Liver (tissue), 9 donors: ENCODE results near the gene RSPO4. TPM values are rescaled to one million over a fixed set of nuclear protein-coding genes. Genes with fewer than 3 reads are reported as not detected.

ENCODE experiments used
- DNase-seq: peaks from one replicate; pipeline ENCODE4 v3.0.0-alpha.2; 2017; ENCODE audit warnings: low spot score
- H3K27ac ChIP-seq, 2 donors: one replicate each; pipeline ENCODE4 v1.7.0; 2013; ENCODE audit warnings: inconsistent platforms in 2 of 2, low read length in 2 of 2, control low read depth in 1 of 2, low read depth in 1 of 2, mild to moderate bottlenecking in 1 of 2
- H3K27me3 ChIP-seq, 4 donors: one replicate each; pipeline versions ENCODE4 v1.6.1 to v1.7.0; 2013; ENCODE audit warnings: low read length in 3 of 4, inconsistent platforms in 1 of 4, mild to moderate bottlenecking in 1 of 4, moderate library complexity in 1 of 4; ENCODE audit not compliant: control insufficient read depth in 4 of 4, insufficient read depth in 4 of 4
- H3K36me3 ChIP-seq, 4 donors: one replicate each; pipeline versions ENCODE4 v1.6.1 to v1.7.0; 2013; ENCODE audit warnings: low read length in 3 of 4, mild to moderate bottlenecking in 3 of 4, low read depth in 1 of 4, moderate library complexity in 1 of 4; ENCODE audit not compliant: control insufficient read depth in 4 of 4, insufficient read depth in 3 of 4
- H3K4me1 ChIP-seq, 4 donors: one replicate each; pipeline versions ENCODE4 v1.6.1 to v1.7.0; 2013; ENCODE audit warnings: low read length in 3 of 4, mild to moderate bottlenecking in 3 of 4, moderate library complexity in 1 of 4; ENCODE audit not compliant: control insufficient read depth in 4 of 4, insufficient read depth in 4 of 4
- H3K4me3 ChIP-seq, 3 donors: one replicate each; pipeline versions ENCODE4 v1.6.1 to v1.7.0; 2013; ENCODE audit warnings: low read length in 3 of 3, control low read depth in 1 of 3, low read depth in 1 of 3, mild to moderate bottlenecking in 1 of 3
- H3K9ac ChIP-seq, 2 donors: one replicate each; pipeline ENCODE4 v1.7.0; 2013; ENCODE audit warnings: low read length in 2 of 2, mild to moderate bottlenecking in 2 of 2, moderate library complexity in 2 of 2, control low read depth in 1 of 2, low read depth in 1 of 2
- H3K9me3 ChIP-seq, 4 donors: one replicate each; pipeline versions ENCODE4 v1.6.1 to v1.7.0; 2013; ENCODE audit warnings: low read length in 3 of 4; ENCODE audit not compliant: control insufficient read depth in 4 of 4
- FOXA2 ChIP-seq: IDR thresholded peaks from 2 replicates; pipeline ENCODE4 v1.6.1; 2016; ENCODE audit warnings: antibody characterized with exemption
- HNF4A ChIP-seq, 2 donors: conservative IDR thresholded peaks; 2 replicates each; pipeline ENCODE4 v1.6.1; 2016; ENCODE audit warnings: antibody characterized with exemption in 2 of 2, mild to moderate bottlenecking in 2 of 2
- HNF4G ChIP-seq: IDR thresholded peaks from 2 replicates; pipeline ENCODE4 v1.6.1; 2016; ENCODE audit warnings: antibody characterized with exemption
- JUND ChIP-seq, 2 donors: IDR thresholded peaks; 2 replicates each; pipeline ENCODE4 v1.6.1; 2016; ENCODE audit warnings: antibody characterized with exemption in 2 of 2
- NR2F2 ChIP-seq: IDR thresholded peaks from 2 replicates; pipeline ENCODE4 v1.6.1; 2016; ENCODE audit warnings: antibody characterized with exemption
- RAD21 ChIP-seq, 2 donors: IDR thresholded peaks; 2 replicates each; pipeline ENCODE4 v1.6.1; 2016; ENCODE audit warnings: antibody characterized with exemption in 2 of 2, mild to moderate bottlenecking in 2 of 2
- RXRA ChIP-seq, 2 donors: IDR thresholded peaks; 2 replicates each; pipeline ENCODE4 v1.6.1; 2017 to 2018; ENCODE audit warnings: antibody characterized with exemption in 2 of 2, mild to moderate bottlenecking in 1 of 2
- SP1 ChIP-seq: IDR thresholded peaks from 2 replicates; pipeline ENCODE4 v1.6.1; 2018; ENCODE audit warnings: antibody characterized with exemption, mild to moderate bottlenecking
- TAF1 ChIP-seq: conservative IDR thresholded peaks from 2 replicates; pipeline ENCODE4 v1.6.1; 2016; ENCODE audit warnings: antibody characterized with exemption, mild to moderate bottlenecking
- YY1 ChIP-seq: IDR thresholded peaks from 2 replicates; pipeline ENCODE4 v1.6.1; 2016; ENCODE audit warnings: antibody characterized with exemption, mild to moderate bottlenecking
- WGBS: extraction: QIAGEN DNeasy Blood & Tissue Kit; methylation state at CpG from one replicate; pipeline ENCODE4 v1.1.7; 2013; 5-methylcytosine and 5-hydroxymethylcytosine counted together
- polyA plus RNA-seq, 2 donors: library from polyadenylated mRNA; stranded (reverse) in 1 of 2; unstranded in 1 of 2; fragments of 200-250 nt in 1 of 2; fragments of >200 nt in 1 of 2; fragmentation: Nextera tagmentation in 1 of 2; extraction: Ambion mirVana in 1 of 2; gene quantifications; one replicate each; pipeline versions ENCODE4 v1.2.1 to v1.2.3, GENCODE V29; 2013 to 2015
- total RNA-seq, 2 donors: library from RNA; depleted of rRNA; stranded (reverse); fragments of >200 nt; gene quantifications; one replicate each; pipeline ENCODE4 v1.2.3, GENCODE V29; 2014
- TF ChIP-seq, protein P1 (sequence below): IDR thresholded peaks from 2 replicates; pipeline ENCODE4 v1.6.1; 2016; ENCODE audit warnings: antibody characterized with exemption
- TF ChIP-seq, protein P2 (sequence below): IDR thresholded peaks from 2 replicates; pipeline ENCODE4 v1.6.1; 2016; ENCODE audit warnings: antibody characterized with exemption, mild to moderate bottlenecking
- TF ChIP-seq, protein P3 (sequence below): IDR thresholded peaks from 2 replicates; pipeline ENCODE4 v1.6.1; 2016; ENCODE audit warnings: antibody characterized with exemption
- TF ChIP-seq, protein P4 (sequence below): fragments of 150-350 bp; IDR thresholded peaks from 2 replicates; pipeline ENCODE4 v1.5.1; 2017; ENCODE audit warnings: improper control_type of control experiment, low read depth, low read length; ENCODE audit not compliant: missing input control
- donor health status: healthy.
- donor health status: healthy.
- donor health status: healthy.
- donor health status: healthy.
- donor health status: healthy.

The RSPO4 gene
- total and polyA plus RNA-seq, 4 donors: not detected

DNA sequence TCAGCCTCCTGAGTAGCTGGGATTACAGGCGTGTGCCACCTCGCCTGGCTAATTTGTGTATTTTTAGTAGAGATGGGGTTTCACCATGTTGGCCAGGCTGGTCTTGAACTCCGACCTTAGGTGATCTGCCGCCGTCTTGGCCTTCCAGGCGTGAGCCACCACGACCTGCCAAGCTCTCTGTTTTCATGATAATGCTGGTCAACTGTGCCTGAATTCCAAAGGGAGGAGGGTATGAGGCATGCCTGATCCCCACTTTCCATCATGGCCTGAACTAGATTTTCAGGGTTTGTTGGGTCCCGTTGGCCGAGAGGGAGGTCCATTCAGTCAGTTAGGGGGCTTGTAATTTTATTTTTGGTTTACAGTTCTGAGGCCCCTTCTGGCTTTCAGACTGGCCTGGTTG, 58.0 kb downstream of the RSPO4 start:
- Histone ChIP-seq H3K9ac (no peak overlapping the region), H3K27me3 (peaks cover 0 to 4% (median 1%) of the 10 kb centered on the region in 4 donors), H3K27ac (no peak overlapping the region), H3K4me3 (no peak overlapping the region), H3K4me1 (no peaks in the 10 kb centered on the region), H3K9me3 (no peaks in the 10 kb centered on the region), H3K36me3 (no peaks in the 10 kb centered on the region)
- TF ChIP-seq SP1 (no peak), NR2F2 (no peak), HNF4G (no peak), RXRA (IDR thresholded peaks at IDR 0.05) (no peak), FOXA2 (no peak), TAF1 (no peak), YY1 (no peak), JUND (IDR thresholded peaks at IDR 0.05) (no peak), HNF4A (conservative IDR thresholded peaks at IDR 0.05) (no peak), RAD21 (IDR thresholded peaks at IDR 0.05) (no peak)
- TF ChIP-seq, protein P1, sequence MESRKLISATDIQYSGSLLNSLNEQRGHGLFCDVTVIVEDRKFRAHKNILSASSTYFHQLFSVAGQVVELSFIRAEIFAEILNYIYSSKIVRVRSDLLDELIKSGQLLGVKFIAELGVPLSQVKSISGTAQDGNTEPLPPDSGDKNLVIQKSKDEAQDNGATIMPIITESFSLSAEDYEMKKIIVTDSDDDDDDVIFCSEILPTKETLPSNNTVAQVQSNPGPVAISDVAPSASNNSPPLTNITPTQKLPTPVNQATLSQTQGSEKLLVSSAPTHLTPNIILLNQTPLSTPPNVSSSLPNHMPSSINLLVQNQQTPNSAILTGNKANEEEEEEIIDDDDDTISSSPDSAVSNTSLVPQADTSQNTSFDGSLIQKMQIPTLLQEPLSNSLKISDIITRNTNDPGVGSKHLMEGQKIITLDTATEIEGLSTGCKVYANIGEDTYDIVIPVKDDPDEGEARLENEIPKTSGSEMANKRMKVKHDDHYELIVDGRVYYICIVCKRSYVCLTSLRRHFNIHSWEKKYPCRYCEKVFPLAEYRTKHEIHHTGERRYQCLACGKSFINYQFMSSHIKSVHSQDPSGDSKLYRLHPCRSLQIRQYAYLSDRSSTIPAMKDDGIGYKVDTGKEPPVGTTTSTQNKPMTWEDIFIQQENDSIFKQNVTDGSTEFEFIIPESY: no peak
- TF ChIP-seq, protein P2, sequence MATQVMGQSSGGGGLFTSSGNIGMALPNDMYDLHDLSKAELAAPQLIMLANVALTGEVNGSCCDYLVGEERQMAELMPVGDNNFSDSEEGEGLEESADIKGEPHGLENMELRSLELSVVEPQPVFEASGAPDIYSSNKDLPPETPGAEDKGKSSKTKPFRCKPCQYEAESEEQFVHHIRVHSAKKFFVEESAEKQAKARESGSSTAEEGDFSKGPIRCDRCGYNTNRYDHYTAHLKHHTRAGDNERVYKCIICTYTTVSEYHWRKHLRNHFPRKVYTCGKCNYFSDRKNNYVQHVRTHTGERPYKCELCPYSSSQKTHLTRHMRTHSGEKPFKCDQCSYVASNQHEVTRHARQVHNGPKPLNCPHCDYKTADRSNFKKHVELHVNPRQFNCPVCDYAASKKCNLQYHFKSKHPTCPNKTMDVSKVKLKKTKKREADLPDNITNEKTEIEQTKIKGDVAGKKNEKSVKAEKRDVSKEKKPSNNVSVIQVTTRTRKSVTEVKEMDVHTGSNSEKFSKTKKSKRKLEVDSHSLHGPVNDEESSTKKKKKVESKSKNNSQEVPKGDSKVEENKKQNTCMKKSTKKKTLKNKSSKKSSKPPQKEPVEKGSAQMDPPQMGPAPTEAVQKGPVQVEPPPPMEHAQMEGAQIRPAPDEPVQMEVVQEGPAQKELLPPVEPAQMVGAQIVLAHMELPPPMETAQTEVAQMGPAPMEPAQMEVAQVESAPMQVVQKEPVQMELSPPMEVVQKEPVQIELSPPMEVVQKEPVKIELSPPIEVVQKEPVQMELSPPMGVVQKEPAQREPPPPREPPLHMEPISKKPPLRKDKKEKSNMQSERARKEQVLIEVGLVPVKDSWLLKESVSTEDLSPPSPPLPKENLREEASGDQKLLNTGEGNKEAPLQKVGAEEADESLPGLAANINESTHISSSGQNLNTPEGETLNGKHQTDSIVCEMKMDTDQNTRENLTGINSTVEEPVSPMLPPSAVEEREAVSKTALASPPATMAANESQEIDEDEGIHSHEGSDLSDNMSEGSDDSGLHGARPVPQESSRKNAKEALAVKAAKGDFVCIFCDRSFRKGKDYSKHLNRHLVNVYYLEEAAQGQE: no peak
- TF ChIP-seq, protein P3, sequence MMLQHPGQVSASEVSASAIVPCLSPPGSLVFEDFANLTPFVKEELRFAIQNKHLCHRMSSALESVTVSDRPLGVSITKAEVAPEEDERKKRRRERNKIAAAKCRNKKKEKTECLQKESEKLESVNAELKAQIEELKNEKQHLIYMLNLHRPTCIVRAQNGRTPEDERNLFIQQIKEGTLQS: no peak
- TF ChIP-seq, protein P4, sequence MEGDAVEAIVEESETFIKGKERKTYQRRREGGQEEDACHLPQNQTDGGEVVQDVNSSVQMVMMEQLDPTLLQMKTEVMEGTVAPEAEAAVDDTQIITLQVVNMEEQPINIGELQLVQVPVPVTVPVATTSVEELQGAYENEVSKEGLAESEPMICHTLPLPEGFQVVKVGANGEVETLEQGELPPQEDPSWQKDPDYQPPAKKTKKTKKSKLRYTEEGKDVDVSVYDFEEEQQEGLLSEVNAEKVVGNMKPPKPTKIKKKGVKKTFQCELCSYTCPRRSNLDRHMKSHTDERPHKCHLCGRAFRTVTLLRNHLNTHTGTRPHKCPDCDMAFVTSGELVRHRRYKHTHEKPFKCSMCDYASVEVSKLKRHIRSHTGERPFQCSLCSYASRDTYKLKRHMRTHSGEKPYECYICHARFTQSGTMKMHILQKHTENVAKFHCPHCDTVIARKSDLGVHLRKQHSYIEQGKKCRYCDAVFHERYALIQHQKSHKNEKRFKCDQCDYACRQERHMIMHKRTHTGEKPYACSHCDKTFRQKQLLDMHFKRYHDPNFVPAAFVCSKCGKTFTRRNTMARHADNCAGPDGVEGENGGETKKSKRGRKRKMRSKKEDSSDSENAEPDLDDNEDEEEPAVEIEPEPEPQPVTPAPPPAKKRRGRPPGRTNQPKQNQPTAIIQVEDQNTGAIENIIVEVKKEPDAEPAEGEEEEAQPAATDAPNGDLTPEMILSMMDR: no peak
- DNase-seq: no peak
- WGBS: 79% methylated on average over 9 of the region's 9 CpGs

DNA sequence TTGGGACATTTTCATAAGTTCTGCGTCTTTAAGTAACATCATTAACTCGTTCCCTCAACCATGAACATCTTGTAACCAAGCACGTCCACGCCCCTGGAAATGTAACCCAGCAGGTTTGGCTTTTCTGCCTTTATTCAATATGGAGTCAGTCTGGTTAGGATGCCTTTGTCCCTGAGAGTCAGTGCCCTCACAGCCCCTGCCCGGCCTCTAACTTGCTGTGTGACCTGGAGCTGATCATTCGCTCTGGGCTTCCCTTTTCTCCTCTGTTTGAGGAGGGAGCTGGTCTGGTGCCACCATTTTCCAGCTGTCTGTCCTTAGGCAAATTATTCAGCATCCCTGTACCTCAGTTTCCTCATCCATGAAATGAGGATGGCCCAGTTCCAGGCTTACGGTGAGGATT, 59.5 kb downstream of the RSPO4 start:
- DNase-seq: no peak
- no peaks in the 10 kb centered on the region for H3K9me3 ChIP-seq
- WGBS: 82% methylated on average over 7 of the region's 7 CpGs
- TF ChIP-seq, protein P3: no peak
- H3K27ac ChIP-seq: no peak overlapping the region
- no peaks in the 10 kb centered on the region for H3K36me3 ChIP-seq
- H3K4me1 ChIP-seq: no peaks in the 10 kb centered on the region
- H3K27me3 ChIP-seq: peaks cover 0 to 4% (median 1%) of the 10 kb centered on the region in 4 donors
- H3K4me3 ChIP-seq: no peak overlapping the region
- no peak overlapping the region for H3K9ac ChIP-seq
